ENCODE data around the gene KIF26B.

KIF26B gene

GRCh38 chr1:245154429-245155271 lies at the start of gene KIF26B:
Gene KIF26B, plus strand, starts transcription at chr1:245154985. Its CDS starts 440 bp downstream, at chr1:245155425.
- in situ Hi-C loops (cut with MboI; ENCODE audit: low sequenced_read_pairs) = loop anchor here (10.0 to 25.0 kb wide), 2 partner anchors 850 to 1133 kb away; no protein-coding TSS in a partner anchor

GRCh38 chr1:245105042-245105441 lies 49.7 kb upstream of the KIF26B start:
- in situ Hi-C loops (cut with MboI; ENCODE audit: low sequenced_read_pairs) = no loop called here

GRCh38 chr1:245105815-245106410 lies 48.9 kb upstream of the KIF26B start:
- in situ Hi-C loops (cut with MboI; ENCODE audit: low sequenced_read_pairs) = no loop called here

GRCh38 chr1:245107776-245108114 lies 47.0 kb upstream of the KIF26B start:
- in situ Hi-C loops (cut with MboI; ENCODE audit: low sequenced_read_pairs) = no loop called here

- in situ Hi-C loops (cut with MboI; ENCODE audit: low sequenced_read_pairs) = no loop called here
Observed at GRCh38 chr1:245108246-245108645, 46.5 kb upstream of the KIF26B start.

GRCh38 chr1:245108909-245109308 lies 45.9 kb upstream of the KIF26B start:
- in situ Hi-C loops (cut with MboI; ENCODE audit: low sequenced_read_pairs) = no loop called here

- in situ Hi-C loops (cut with MboI; ENCODE audit: low sequenced_read_pairs) = no loop called here
Observed at GRCh38 chr1:245110406-245110805, 44.4 kb upstream of the KIF26B start.

- in situ Hi-C loops (cut with MboI; ENCODE audit: low sequenced_read_pairs) = no loop called here
Observed at GRCh38 chr1:245111073-245111472, 43.7 kb upstream of the KIF26B start.

GRCh38 chr1:245113649-245114048 lies 41.1 kb upstream of the KIF26B start:
- in situ Hi-C loops (cut with MboI; ENCODE audit: low sequenced_read_pairs) = no loop called here

- in situ Hi-C loops (cut with MboI; ENCODE audit: low sequenced_read_pairs) = no loop called here
Observed at GRCh38 chr1:245116131-245116530, 38.7 kb upstream of the KIF26B start.

- in situ Hi-C loops (cut with MboI; ENCODE audit: low sequenced_read_pairs) = no loop called here
Observed at GRCh38 chr1:245116751-245117150, 38.0 kb upstream of the KIF26B start.

- in situ Hi-C loops (cut with MboI; ENCODE audit: low sequenced_read_pairs) = no loop called here
Observed at GRCh38 chr1:245118066-245118465, 36.7 kb upstream of the KIF26B start.

- in situ Hi-C loops (cut with MboI; ENCODE audit: low sequenced_read_pairs) = no loop called here
Observed at GRCh38 chr1:245118806-245119205, 36.0 kb upstream of the KIF26B start.

GRCh38 chr1:245121523-245121922 lies 33.3 kb upstream of the KIF26B start:
- in situ Hi-C loops (cut with MboI; ENCODE audit: low sequenced_read_pairs) = no loop called here

- in situ Hi-C loops (cut with MboI; ENCODE audit: low sequenced_read_pairs) = no loop called here
Observed at GRCh38 chr1:245124241-245124640, 30.5 kb upstream of the KIF26B start.

- in situ Hi-C loops (cut with MboI; ENCODE audit: low sequenced_read_pairs) = loop anchor here (25.0 kb wide), 1 partner anchor 1338 kb away; no protein-coding TSS in a partner anchor
Observed at GRCh38 chr1:245124644-245125043, 30.1 kb upstream of the KIF26B start.

- in situ Hi-C loops (cut with MboI; ENCODE audit: low sequenced_read_pairs) = loop anchor here (25.0 kb wide), 1 partner anchor 1336 kb away; no protein-coding TSS in a partner anchor
Observed at GRCh38 chr1:245126530-245126929, 28.3 kb upstream of the KIF26B start.

GRCh38 chr1:245128381-245129101 lies 26.2 kb upstream of the KIF26B start:
- in situ Hi-C loops (cut with MboI; ENCODE audit: low sequenced_read_pairs) = loop anchor here (25.0 kb wide), 1 partner anchor 1334 kb away; no protein-coding TSS in a partner anchor

GRCh38 chr1:245129319-245130240 lies 25.2 kb upstream of the KIF26B start:
- in situ Hi-C loops (cut with MboI; ENCODE audit: low sequenced_read_pairs) = loop anchor here (25.0 kb wide), 1 partner anchor 1333 kb away; no protein-coding TSS in a partner anchor

Data from HL-60/S4 treated with retinoic acid at 250 ng/mL for 4 days and 3 days (cell line).